MCF 10A (cell line): Measurements from ENCODE around the gene IL25. TPM values are rescaled to one million over a fixed set of nuclear protein-coding genes. Genes with fewer than 3 reads are reported as not detected.

ENCODE experiments used
- BruUV-seq: library from RNA; stranded (reverse); fragments of 400-500 nt; replicated peaks from 2 replicates; lab custom pipeline; 2021; lab: Mats Ljungman, UMichigan
- CTCF ChIA-PET: fragments of 300-600 bp; sonication (Branson Sonifier 250); formaldehyde crosslinking; extraction: SDS; loops from one replicate; lab custom pipeline; 2021; ENCODE audit warnings: antibody characterized with exemption, inconsistent platforms; lab: Yijun Ruan, JAX
- POLR2A ChIA-PET: fragments of 300-600, 350-650 bp; sonication (Branson Sonifier 250); formaldehyde crosslinking; extraction: SDS; loops from one replicate; lab custom pipeline; 2020; ENCODE audit warnings: antibody characterized with exemption, inconsistent platforms; lab: Yijun Ruan, JAX
- DNase-seq: peaks from one replicate; pipeline ENCODE4 v3.0.0-alpha.2; 2018; ENCODE audit not compliant: unreplicated experiment
- H3K27ac Mint-ChIP-seq: one replicate; pipeline ENCODE4 v1.8.0; 2022; ENCODE audit warnings: mild to moderate bottlenecking, low read depth, mixed read lengths; ENCODE audit not compliant: unreplicated experiment
- H3K27me3 Mint-ChIP-seq: one replicate; pipeline ENCODE4 v1.8.0; 2022; ENCODE audit warnings: mixed read lengths; ENCODE audit not compliant: insufficient read depth, unreplicated experiment
- H3K36me3 Mint-ChIP-seq: one replicate; pipeline ENCODE4 v1.8.0; 2022; ENCODE audit warnings: mild to moderate bottlenecking, moderate library complexity, mixed read lengths; ENCODE audit not compliant: insufficient read depth, unreplicated experiment
- H3K4me1 Mint-ChIP-seq: one replicate; pipeline ENCODE4 v1.8.0; 2022; ENCODE audit warnings: mixed read lengths; ENCODE audit not compliant: insufficient read depth, unreplicated experiment
- H3K4me3 Mint-ChIP-seq: one replicate; pipeline ENCODE4 v1.8.0; 2022; ENCODE audit warnings: mild to moderate bottlenecking, moderate library complexity, mixed read lengths; ENCODE audit not compliant: unreplicated experiment
- H3K9me3 Mint-ChIP-seq: one replicate; pipeline ENCODE4 v1.8.0; 2022; ENCODE audit warnings: mixed read lengths; ENCODE audit not compliant: unreplicated experiment
- intact Hi-C: fragments of 100-400 bp; cut with micrococcal nuclease; formaldehyde crosslinking; loops from 2 replicates; pipeline ENCODE4 v1.14.1; 2022
- total RNA-seq: library from RNA; stranded (reverse); gene quantifications from 2 replicates; pipeline ENCODE4 v1.2.3, GENCODE V29; 2022
- TF ChIP-seq, protein P1 (sequence below): fragments of 200-600 bp; IDR thresholded peaks from one replicate; pipeline ENCODE4 v1.8.0; 2022; ENCODE audit warnings: antibody characterized with exemption, mild to moderate bottlenecking; ENCODE audit not compliant: unreplicated experiment

The IL25 gene
- total RNA-seq, 1 experiment from 2014 or later, result not detected

- Mint-ChIP-seq H3K9me3 (no peaks in the 10 kb centered on the region), H3K4me3 (no peak overlapping the region), H3K4me1 (no peaks in the 10 kb centered on the region), H3K27me3 (peaks cover 28% of the 10 kb centered on the region), H3K27ac (no peak overlapping the region), H3K36me3 (no peaks in the 10 kb centered on the region)
- BruUV-seq, result no TSS peak
- TF ChIP-seq, protein P1, sequence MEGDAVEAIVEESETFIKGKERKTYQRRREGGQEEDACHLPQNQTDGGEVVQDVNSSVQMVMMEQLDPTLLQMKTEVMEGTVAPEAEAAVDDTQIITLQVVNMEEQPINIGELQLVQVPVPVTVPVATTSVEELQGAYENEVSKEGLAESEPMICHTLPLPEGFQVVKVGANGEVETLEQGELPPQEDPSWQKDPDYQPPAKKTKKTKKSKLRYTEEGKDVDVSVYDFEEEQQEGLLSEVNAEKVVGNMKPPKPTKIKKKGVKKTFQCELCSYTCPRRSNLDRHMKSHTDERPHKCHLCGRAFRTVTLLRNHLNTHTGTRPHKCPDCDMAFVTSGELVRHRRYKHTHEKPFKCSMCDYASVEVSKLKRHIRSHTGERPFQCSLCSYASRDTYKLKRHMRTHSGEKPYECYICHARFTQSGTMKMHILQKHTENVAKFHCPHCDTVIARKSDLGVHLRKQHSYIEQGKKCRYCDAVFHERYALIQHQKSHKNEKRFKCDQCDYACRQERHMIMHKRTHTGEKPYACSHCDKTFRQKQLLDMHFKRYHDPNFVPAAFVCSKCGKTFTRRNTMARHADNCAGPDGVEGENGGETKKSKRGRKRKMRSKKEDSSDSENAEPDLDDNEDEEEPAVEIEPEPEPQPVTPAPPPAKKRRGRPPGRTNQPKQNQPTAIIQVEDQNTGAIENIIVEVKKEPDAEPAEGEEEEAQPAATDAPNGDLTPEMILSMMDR, result no peak
- ChIA-PET POLR2A (no interaction called here), CTCF (interaction anchor here (1.3 to 2.1 kb wide), 2 partner anchors 18 to 34 kb away, joined by 6 to 8 read pairs; no protein-coding TSS in a partner anchor)
- intact Hi-C loops, result loop anchor here (1.0 kb wide), 1 partner anchor 33 kb away; no protein-coding TSS in a partner anchor
- DNase-seq, result no peak
Observed at GRCh38 chr14:23361763-23362162, 10.8 kb upstream of the IL25 start.

DNA sequence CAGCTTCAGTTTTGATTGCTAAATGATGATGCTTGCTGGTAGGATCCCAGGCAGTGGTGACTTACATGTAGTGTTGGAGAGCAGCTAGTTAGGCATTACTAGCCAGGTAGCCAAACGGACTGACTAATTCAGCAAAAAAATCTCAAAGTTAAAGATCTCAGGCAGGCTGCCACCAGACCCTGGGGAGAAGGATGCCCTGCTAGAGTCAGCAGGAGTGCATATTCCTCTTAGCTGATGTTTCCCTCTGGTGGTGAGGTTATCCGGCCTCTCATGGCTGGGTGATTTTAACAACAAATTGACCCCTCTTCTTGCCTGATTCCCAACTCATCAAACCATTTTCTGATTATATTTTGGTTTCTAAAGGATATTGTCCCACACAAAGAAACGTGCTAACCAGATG is 10.4 kb upstream of the IL25 start:
- Mint-ChIP-seq H3K27ac (no peak overlapping the region), H3K4me3 (no peak overlapping the region), H3K27me3 (peaks cover 33% of the 10 kb centered on the region), H3K9me3 (no peaks in the 10 kb centered on the region), H3K4me1 (no peaks in the 10 kb centered on the region), H3K36me3 (no peaks in the 10 kb centered on the region)
- no TSS peak for BruUV-seq
- TF ChIP-seq, protein P1, result no peak
- CTCF ChIA-PET, result interaction anchor here (0.6 to 2.1 kb wide), 3 partner anchors 17 to 35 kb away, joined by 4 to 8 read pairs (median 6); no protein-coding TSS in a partner anchor
- POLR2A ChIA-PET, result no interaction called here
- DNase-seq, result no peak
- intact Hi-C loops, result loop anchor here (1.0 kb wide), 1 partner anchor 34 kb away; no protein-coding TSS in a partner anchor

DNA sequence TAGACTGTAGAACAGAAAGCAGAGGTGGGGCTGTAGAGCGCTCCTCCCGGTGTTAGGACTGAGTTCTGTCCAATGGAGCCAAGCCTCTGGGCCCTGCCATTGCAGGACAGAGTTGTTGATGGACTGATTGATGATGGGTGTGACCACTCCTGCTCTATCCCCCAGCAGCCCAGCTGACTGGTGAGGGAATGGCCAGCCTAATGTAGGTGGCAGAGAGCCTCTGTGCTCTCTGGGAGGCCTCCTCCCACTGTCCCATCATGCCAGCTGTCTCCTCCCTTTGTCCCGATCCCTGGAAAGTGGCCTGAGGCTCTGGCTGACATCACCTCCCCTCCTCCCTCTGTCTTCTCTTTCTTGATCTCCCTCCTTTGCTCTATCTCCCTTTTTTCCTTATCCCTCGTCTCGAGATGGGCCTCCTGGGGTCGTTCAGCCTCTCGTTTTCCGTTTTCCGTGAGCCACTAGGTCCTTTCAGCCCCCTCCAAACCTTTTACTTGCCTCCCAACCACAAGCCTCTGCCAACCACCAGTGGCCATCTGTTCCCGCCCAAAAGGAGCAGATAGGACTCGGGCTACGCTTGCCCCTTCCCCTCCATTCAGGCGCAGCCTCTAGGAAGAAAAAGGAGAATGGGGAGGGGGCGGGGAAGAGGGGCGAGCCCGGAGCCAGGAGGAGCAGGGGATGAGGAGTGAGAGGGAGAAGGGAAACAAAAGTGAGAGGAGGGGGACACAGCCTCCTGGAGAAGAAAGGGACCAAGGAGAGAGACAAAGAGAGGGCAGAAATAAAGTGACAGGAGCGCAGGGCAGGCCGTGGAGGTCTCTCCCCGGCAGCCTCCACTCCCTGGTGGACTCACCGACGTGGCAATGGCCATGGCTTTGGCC is 8.2 kb upstream of the IL25 start:
- H3K4me3 Mint-ChIP-seq, result no peak overlapping the region
- no peak overlapping the region for H3K27ac Mint-ChIP-seq
- TF ChIP-seq, protein P1, result no peak
- peaks cover 42% of the 10 kb centered on the region for H3K27me3 Mint-ChIP-seq
- no peaks in the 10 kb centered on the region for H3K4me1 Mint-ChIP-seq
- no peaks in the 10 kb centered on the region for H3K9me3 Mint-ChIP-seq
- CTCF ChIA-PET, result interaction anchor here (1.0 to 1.6 kb wide), 2 partner anchors 16 to 28 kb away, joined by 4 to 9 read pairs; no protein-coding TSS in a partner anchor
- POLR2A ChIA-PET, result interaction anchor here (0.8 kb wide), 1 partner anchor 42 kb away, joined by 3 read pairs; no protein-coding TSS in a partner anchor
- H3K36me3 Mint-ChIP-seq, result no peaks in the 10 kb centered on the region
- intact Hi-C loops, result no loop called here
- DNase-seq, result no peak
- BruUV-seq, result no TSS peak

- Mint-ChIP-seq H3K27ac (no peak within 1 kb of the TSS), H3K4me3 (no peak within 1 kb of the TSS), H3K36me3 (no peaks in the 10 kb centered on the region), H3K27me3 (peaks cover 42% of the 10 kb centered on the region), H3K9me3 (no peaks in the 10 kb centered on the region), H3K4me1 (no peaks in the 10 kb centered on the region)
- no TSS peak for BruUV-seq
- ChIA-PET POLR2A (no interaction called here), CTCF (no interaction called here)
- TF ChIP-seq, protein P1, result no peak
- intact Hi-C loops, result no loop called here
- no peak for DNase-seq
Observed at GRCh38 chr14:23365036-23365731, 7.4 kb upstream of the IL25 start, which contains the start of gene EFS. Gene EFS, minus strand, starts transcription at chr14:23365172. Its CDS starts 147 bp downstream, at chr14:23365025.
